ENCODE data around the gene SLC25A15. TPM values are rescaled to one million over a fixed set of nuclear protein-coding genes. Genes with fewer than 3 reads are reported as not detected.

SLC25A15 gene
- total and polyA plus RNA-seq, 2 donors (not counting 1 experiment from before 2014, with no cell fraction given) = 2.4 to 3.8 TPM

- peak; percentile 83 for ATAC-seq (ENCODE audit: low read depth)
- no peaks in the 10 kb centered on the region for H3K9me3 Mint-ChIP-seq (ENCODE audit: insufficient read depth)
- Histone ChIP-seq H3K27me3 (replicated peaks in 1 of 4; ENCODE audit: control extremely low read depth in 1 of 4, control insufficient read depth in 3 of 4, insufficient read depth in 4 of 4, low read length in 3 of 4) (no peaks in the 10 kb centered on the region), H4K20me1 (ENCODE audit: control insufficient read depth, insufficient read depth, low read length, poor library complexity, severe bottlenecking) (no peaks in the 10 kb centered on the region), H3K4me2 (replicated peaks; ENCODE audit: low read depth, low read length, poor library complexity, severe bottlenecking) (peak overlapping the region; percentile 74), H3K9me3 (ENCODE audit: control extremely low read depth in 1 of 3, control insufficient read depth in 2 of 3, insufficient read depth in 1 of 3, low read length in 2 of 3) (no peaks in the 10 kb centered on the region), H2AFZ (ENCODE audit: insufficient read depth, low read depth, low read length, poor library complexity, severe bottlenecking) (peak overlapping the region; percentile 77), H3K4me3 (ENCODE audit: control extremely low read depth in 1 of 5, extremely low read depth in 1 of 5, insufficient read depth in 1 of 5, low read depth in 2 of 5, low read length in 4 of 5) (peak overlapping the region; percentile 16 to 61 (median 47)), H3K4me1 (ENCODE audit: control insufficient read depth in 2 of 2, insufficient read depth in 2 of 2, low read length in 2 of 2) (peaks cover 11 to 29% of the 10 kb centered on the region in 2 donors), H3K36me3 (replicated peaks in 1 of 2; ENCODE audit: control extremely low read depth in 1 of 2, control insufficient read depth in 1 of 2, extremely low read depth in 1 of 2, insufficient read depth in 2 of 2, low read length in 1 of 2) (no peaks in the 10 kb centered on the region), H3K79me2 (ENCODE audit: control insufficient read depth, insufficient read depth, low read length) (no peaks in the 10 kb centered on the region), H3K27ac (ENCODE audit: low read length in 2 of 2) (peak overlapping the region; percentile 14 to 60), H3K9ac (ENCODE audit: low read length) (peak overlapping the region; percentile 41)
- peak; percentile 82 for DNase-seq
- ChIA-PET POLR2A (no interaction called here), CTCF (interaction anchor here (0.5 to 6.7 kb wide), 45 partner anchors 8 to 1164 kb away, joined by 3 to 98 read pairs (median 4); partner anchors contain the start of genes ELF1 and SLC25A15)
- peaks cover 24% of the 10 kb centered on the region for H3K4me1 Mint-ChIP-seq
- H3K4me3 Mint-ChIP-seq = peak overlapping the region; percentile 69
- TF ChIP-seq CTCF (IDR thresholded peaks at IDR 0.05) = peak; percentile 93
- TF ChIP-seq EZH2 (IDR thresholded peaks at IDR 0.05; ENCODE audit: borderline replicate concordance, insufficient read depth, low read depth, low read length, poor library complexity, severe bottlenecking) = no peak
- peak overlapping the region; percentile 86 for H3K27ac Mint-ChIP-seq
- intact Hi-C loops (cut with micrococcal nuclease) = loop anchor here (1.0 to 10.0 kb wide), 7 partner anchors 12 to 1742 kb away; partner anchors contain the start of genes KBTBD7, NHLRC3, PROSER1 and SLC25A15
- H3K27me3 Mint-ChIP-seq = no peaks in the 10 kb centered on the region
- 12% methylated on average over 6 of the region's 7 CpGs for WGBS (ENCODE audit: insufficient coverage)
Observed at GRCh38 chr13:40777166-40777808, 12.1 kb upstream of the SLC25A15 start.

- DNase-seq (no peak), ATAC-seq (ENCODE audit: low read depth) (no peak)
- H3K36me3 ChIP-seq (replicated peaks in 1 of 2; ENCODE audit: control extremely low read depth in 1 of 2, control insufficient read depth in 1 of 2, extremely low read depth in 1 of 2, insufficient read depth in 2 of 2, low read length in 1 of 2) = no peaks in the 10 kb centered on the region
- peak overlapping the region; percentile 77 for H2AFZ ChIP-seq (ENCODE audit: insufficient read depth, low read depth, low read length, poor library complexity, severe bottlenecking)
- H3K27me3 ChIP-seq (replicated peaks in 1 of 4; ENCODE audit: control extremely low read depth in 1 of 4, control insufficient read depth in 3 of 4, insufficient read depth in 4 of 4, low read length in 3 of 4) = no peaks in the 10 kb centered on the region
- 30% methylated on average over 1 of the region's 3 CpGs for WGBS (ENCODE audit: insufficient coverage)
- H3K4me3 ChIP-seq (ENCODE audit: control extremely low read depth in 1 of 5, extremely low read depth in 1 of 5, insufficient read depth in 1 of 5, low read depth in 2 of 5, low read length in 4 of 5) = no peak overlapping the region
- TF ChIP-seq CTCF (IDR thresholded peaks at IDR 0.05) (no peak), EZH2 (IDR thresholded peaks at IDR 0.05; ENCODE audit: borderline replicate concordance, insufficient read depth, low read depth, low read length, poor library complexity, severe bottlenecking) (no peak)
- ChIA-PET POLR2A (no interaction called here), CTCF (interaction anchor here (0.6 to 6.7 kb wide), 41 partner anchors 8 to 1165 kb away, joined by 3 to 98 read pairs (median 5); partner anchors contain the start of genes ELF1 and SLC25A15)
- no peak overlapping the region for H3K4me2 ChIP-seq (replicated peaks; ENCODE audit: low read depth, low read length, poor library complexity, severe bottlenecking)
- H4K20me1 ChIP-seq (ENCODE audit: control insufficient read depth, insufficient read depth, low read length, poor library complexity, severe bottlenecking) = no peaks in the 10 kb centered on the region
- no peaks in the 10 kb centered on the region for H3K9me3 ChIP-seq (ENCODE audit: control extremely low read depth in 1 of 3, control insufficient read depth in 2 of 3, insufficient read depth in 1 of 3, low read length in 2 of 3)
- peak overlapping the region; percentile 69 for H3K4me3 Mint-ChIP-seq
- no peaks in the 10 kb centered on the region for H3K9me3 Mint-ChIP-seq (ENCODE audit: insufficient read depth)
- H3K27ac ChIP-seq (ENCODE audit: low read length in 2 of 2) = peak overlapping the region in 1 of 2 donors; percentile 27
- H3K27me3 Mint-ChIP-seq = no peaks in the 10 kb centered on the region
- peak overlapping the region; percentile 22 for H3K27ac Mint-ChIP-seq
- no peaks in the 10 kb centered on the region for H3K79me2 ChIP-seq (ENCODE audit: control insufficient read depth, insufficient read depth, low read length)
- peaks cover 11 to 29% of the 10 kb centered on the region in 2 donors for H3K4me1 ChIP-seq (ENCODE audit: control insufficient read depth in 2 of 2, insufficient read depth in 2 of 2, low read length in 2 of 2)
- intact Hi-C loops (cut with micrococcal nuclease) = loop anchor here (1.0 to 10.0 kb wide), 7 partner anchors 12 to 1743 kb away; partner anchors contain the start of genes KBTBD7, NHLRC3, PROSER1 and SLC25A15
- H3K4me1 Mint-ChIP-seq = peaks cover 24% of the 10 kb centered on the region
- no peak overlapping the region for H3K9ac ChIP-seq (ENCODE audit: low read length)
Observed at GRCh38 chr13:40777809-40778175, 11.6 kb upstream of the SLC25A15 start.
